Inferior parietal cortex (tissue), 1 donor: Measurements from ENCODE around the gene FNDC3B.

ENCODE experiments used
- DNase-seq: peaks from one replicate; pipeline ENCODE4 v3.0.0-alpha.2; 2016; ENCODE audit errors: extremely low spot score

FNDC3B gene

GRCh38 chr3:172073262-172073915 is 34.0 kb downstream of the FNDC3B start:
- DNase-seq = no peak

GRCh38 chr3:172074032-172074431 is 34.7 kb downstream of the FNDC3B start:
- DNase-seq = no peak

- DNase-seq = no peak
Observed at GRCh38 chr3:172074586-172074985, 35.2 kb downstream of the FNDC3B start.

- DNase-seq = no peak
Observed at GRCh38 chr3:172076212-172076611, 36.8 kb downstream of the FNDC3B start.

GRCh38 chr3:172077197-172077757 is 37.9 kb downstream of the FNDC3B start:
- no peak for DNase-seq

GRCh38 chr3:172078244-172078643 is 38.9 kb downstream of the FNDC3B start:
- DNase-seq = no peak

- DNase-seq = no peak
Observed at GRCh38 chr3:172078721-172079120, 39.3 kb downstream of the FNDC3B start.

- DNase-seq = no peak
Observed at GRCh38 chr3:172079326-172079976, 40.1 kb downstream of the FNDC3B start.

- no peak for DNase-seq
Observed at GRCh38 chr3:172080503-172080902, 41.1 kb downstream of the FNDC3B start.

GRCh38 chr3:172082269-172082668 is 42.9 kb downstream of the FNDC3B start:
- DNase-seq = no peak

- no peak for DNase-seq
Observed at GRCh38 chr3:172082820-172083513, 43.6 kb downstream of the FNDC3B start.

- DNase-seq = no peak
Observed at GRCh38 chr3:172083995-172084409, 44.6 kb downstream of the FNDC3B start.

- no peak for DNase-seq
Observed at GRCh38 chr3:172084871-172085556, 45.6 kb downstream of the FNDC3B start.

- DNase-seq = no peak
Observed at GRCh38 chr3:172085557-172085895, 46.1 kb downstream of the FNDC3B start.

GRCh38 chr3:172086071-172086470 is 46.7 kb downstream of the FNDC3B start:
- no peak for DNase-seq

GRCh38 chr3:172087198-172087597 is 47.8 kb downstream of the FNDC3B start:
- no peak for DNase-seq

GRCh38 chr3:172087602-172088580 is 48.5 kb downstream of the FNDC3B start:
- DNase-seq = no peak

- no peak for DNase-seq
Observed at GRCh38 chr3:172089250-172089649, 49.9 kb downstream of the FNDC3B start.

- DNase-seq = no peak
Observed at GRCh38 chr3:172090035-172090434, 50.7 kb downstream of the FNDC3B start.

GRCh38 chr3:172092658-172093057 is 53.3 kb downstream of the FNDC3B start:
- DNase-seq = no peak
